ENCODE data around the gene TSSK2.

DNA sequence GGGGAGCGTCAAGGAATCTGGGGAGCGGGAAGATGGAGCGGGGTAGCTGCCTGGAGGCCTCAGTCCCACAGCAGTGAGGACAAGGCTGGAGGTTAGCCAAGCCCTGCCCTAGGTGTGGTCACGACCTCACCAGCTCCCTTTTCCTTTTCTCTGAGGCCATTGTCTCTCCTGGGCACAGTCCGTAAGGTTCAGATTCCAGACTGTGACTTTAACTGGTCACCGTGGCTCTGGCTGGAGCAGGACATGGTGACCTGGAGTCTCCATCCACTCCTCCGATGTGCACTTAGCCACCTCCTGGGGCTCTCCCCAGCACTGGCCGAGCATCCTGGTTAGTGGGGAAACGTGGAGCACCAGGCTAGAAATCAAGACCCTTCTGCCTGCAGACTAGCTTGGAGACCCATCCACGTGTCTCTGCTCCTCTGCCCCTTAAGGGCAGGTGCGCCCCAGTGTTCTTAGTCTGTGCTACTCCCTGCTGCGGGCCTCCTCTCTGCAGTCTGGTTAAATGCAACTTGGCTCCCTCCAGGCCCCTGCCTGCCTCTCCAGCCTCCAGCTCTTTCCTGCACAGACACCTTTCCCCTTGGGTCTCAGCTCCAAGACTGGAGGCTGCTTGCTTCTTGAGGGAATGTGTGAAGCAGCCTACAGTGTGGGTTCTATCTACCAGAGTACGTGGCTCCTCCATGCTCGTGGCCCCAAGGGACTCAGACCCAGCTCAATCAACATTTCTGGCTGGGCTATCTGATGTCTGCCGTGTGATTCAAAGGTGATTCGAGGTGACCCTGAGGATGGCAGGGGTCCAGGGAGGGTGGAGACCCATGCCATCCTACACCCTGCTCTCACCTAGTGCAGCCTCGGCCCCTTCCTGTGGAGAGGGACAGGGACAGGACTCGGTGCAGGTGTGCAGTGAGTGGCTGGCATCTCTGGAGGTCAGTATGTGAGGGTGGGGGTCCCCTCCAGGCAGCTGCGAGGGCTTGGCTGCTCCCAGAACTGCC lies 42.2 kb downstream of the TSSK2 start:
- TF ChIP-seq CTCF (conservative IDR thresholded peaks at IDR 0.05; ENCODE audit: low read depth in 2 of 2) (no peak), EZH2 (IDR thresholded peaks at IDR 0.05; ENCODE audit: low read depth, unreplicated experiment) (no peak), EZH2phosphoT487 (IDR thresholded peaks at IDR 0.05; ENCODE audit: unreplicated experiment) (no peak), POLR2AphosphoS5 (IDR thresholded peaks at IDR 0.05; ENCODE audit: low read depth) (no peak), CREB1 (CRISPR knock-in tag; IDR thresholded peaks at IDR 0.05; ENCODE audit: low read depth) (no peak), ZNF114 (CRISPR knock-in tag; IDR thresholded peaks at IDR 0.05) (no peak), JUNB (IDR thresholded peaks at IDR 0.05; ENCODE audit: unreplicated experiment) (no peak), ZNF331 (CRISPR knock-in tag; IDR thresholded peaks at IDR 0.05; ENCODE audit: low read depth) (no peak), ETS1 (IDR thresholded peaks at IDR 0.05) (no peak)
- TF ChIP-seq, protein P1, sequence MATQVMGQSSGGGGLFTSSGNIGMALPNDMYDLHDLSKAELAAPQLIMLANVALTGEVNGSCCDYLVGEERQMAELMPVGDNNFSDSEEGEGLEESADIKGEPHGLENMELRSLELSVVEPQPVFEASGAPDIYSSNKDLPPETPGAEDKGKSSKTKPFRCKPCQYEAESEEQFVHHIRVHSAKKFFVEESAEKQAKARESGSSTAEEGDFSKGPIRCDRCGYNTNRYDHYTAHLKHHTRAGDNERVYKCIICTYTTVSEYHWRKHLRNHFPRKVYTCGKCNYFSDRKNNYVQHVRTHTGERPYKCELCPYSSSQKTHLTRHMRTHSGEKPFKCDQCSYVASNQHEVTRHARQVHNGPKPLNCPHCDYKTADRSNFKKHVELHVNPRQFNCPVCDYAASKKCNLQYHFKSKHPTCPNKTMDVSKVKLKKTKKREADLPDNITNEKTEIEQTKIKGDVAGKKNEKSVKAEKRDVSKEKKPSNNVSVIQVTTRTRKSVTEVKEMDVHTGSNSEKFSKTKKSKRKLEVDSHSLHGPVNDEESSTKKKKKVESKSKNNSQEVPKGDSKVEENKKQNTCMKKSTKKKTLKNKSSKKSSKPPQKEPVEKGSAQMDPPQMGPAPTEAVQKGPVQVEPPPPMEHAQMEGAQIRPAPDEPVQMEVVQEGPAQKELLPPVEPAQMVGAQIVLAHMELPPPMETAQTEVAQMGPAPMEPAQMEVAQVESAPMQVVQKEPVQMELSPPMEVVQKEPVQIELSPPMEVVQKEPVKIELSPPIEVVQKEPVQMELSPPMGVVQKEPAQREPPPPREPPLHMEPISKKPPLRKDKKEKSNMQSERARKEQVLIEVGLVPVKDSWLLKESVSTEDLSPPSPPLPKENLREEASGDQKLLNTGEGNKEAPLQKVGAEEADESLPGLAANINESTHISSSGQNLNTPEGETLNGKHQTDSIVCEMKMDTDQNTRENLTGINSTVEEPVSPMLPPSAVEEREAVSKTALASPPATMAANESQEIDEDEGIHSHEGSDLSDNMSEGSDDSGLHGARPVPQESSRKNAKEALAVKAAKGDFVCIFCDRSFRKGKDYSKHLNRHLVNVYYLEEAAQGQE (IDR thresholded peaks at IDR 0.05; ENCODE audit: unreplicated experiment) = no peak
- TF ChIP-seq, protein P2, sequence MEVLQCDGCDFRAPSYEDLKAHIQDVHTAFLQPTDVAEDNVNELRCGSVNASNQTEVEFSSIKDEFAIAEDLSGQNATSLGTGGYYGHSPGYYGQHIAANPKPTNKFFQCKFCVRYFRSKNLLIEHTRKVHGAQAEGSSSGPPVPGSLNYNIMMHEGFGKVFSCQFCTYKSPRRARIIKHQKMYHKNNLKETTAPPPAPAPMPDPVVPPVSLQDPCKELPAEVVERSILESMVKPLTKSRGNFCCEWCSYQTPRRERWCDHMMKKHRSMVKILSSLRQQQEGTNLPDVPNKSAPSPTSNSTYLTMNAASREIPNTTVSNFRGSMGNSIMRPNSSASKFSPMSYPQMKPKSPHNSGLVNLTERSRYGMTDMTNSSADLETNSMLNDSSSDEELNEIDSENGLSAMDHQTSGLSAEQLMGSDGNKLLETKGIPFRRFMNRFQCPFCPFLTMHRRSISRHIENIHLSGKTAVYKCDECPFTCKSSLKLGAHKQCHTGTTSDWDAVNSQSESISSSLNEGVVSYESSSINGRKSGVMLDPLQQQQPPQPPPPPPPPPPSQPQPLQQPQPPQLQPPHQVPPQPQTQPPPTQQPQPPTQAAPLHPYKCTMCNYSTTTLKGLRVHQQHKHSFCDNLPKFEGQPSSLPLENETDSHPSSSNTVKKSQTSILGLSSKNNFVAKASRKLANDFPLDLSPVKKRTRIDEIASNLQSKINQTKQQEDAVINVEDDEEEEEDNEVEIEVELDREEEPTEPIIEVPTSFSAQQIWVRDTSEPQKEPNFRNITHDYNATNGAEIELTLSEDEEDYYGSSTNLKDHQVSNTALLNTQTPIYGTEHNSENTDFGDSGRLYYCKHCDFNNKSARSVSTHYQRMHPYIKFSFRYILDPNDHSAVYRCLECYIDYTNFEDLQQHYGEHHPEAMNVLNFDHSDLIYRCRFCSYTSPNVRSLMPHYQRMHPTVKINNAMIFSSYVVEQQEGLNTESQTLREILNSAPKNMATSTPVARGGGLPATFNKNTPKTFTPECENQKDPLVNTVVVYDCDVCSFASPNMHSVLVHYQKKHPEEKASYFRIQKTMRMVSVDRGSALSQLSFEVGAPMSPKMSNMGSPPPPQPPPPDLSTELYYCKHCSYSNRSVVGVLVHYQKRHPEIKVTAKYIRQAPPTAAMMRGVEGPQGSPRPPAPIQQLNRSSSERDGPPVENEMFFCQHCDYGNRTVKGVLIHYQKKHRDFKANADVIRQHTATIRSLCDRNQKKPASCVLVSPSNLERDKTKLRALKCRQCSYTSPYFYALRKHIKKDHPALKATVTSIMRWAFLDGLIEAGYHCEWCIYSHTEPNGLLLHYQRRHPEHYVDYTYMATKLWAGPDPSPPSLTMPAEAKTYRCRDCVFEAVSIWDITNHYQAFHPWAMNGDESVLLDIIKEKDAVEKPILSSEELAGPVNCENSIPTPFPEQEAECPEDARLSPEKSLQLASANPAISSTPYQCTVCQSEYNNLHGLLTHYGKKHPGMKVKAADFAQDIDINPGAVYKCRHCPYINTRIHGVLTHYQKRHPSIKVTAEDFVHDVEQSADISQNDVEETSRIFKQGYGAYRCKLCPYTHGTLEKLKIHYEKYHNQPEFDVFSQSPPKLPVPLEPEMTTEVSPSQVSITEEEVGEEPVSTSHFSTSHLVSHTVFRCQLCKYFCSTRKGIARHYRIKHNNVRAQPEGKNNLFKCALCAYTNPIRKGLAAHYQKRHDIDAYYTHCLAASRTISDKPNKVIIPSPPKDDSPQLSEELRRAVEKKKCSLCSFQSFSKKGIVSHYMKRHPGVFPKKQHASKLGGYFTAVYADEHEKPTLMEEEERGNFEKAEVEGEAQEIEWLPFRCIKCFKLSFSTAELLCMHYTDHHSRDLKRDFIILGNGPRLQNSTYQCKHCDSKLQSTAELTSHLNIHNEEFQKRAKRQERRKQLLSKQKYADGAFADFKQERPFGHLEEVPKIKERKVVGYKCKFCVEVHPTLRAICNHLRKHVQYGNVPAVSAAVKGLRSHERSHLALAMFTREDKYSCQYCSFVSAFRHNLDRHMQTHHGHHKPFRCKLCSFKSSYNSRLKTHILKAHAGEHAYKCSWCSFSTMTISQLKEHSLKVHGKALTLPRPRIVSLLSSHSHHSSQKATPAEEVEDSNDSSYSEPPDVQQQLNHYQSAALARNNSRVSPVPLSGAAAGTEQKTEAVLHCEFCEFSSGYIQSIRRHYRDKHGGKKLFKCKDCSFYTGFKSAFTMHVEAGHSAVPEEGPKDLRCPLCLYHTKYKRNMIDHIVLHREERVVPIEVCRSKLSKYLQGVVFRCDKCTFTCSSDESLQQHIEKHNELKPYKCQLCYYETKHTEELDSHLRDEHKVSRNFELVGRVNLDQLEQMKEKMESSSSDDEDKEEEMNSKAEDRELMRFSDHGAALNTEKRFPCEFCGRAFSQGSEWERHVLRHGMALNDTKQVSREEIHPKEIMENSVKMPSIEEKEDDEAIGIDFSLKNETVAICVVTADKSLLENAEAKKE (CRISPR knock-in tag; IDR thresholded peaks at IDR 0.05) = no peak

Measured in GM23338 (cell line).